ENCODE data around the gene SLC26A3. TPM values are rescaled to one million over a fixed set of nuclear protein-coding genes. Genes with fewer than 3 reads are reported as not detected.
A peak's percentile ranks its signal among the peaks of the same experiment; 100 is the strongest.

The SLC26A3 gene
- total RNA-seq, 1 donor from 2014 or later: not detected

- Histone ChIP-seq H3K9me3 (ENCODE audit: low read depth) (no peaks in the 10 kb centered on the region), H3K36me3 (no peaks in the 10 kb centered on the region), H3K4me2 (no peak overlapping the region), H3K79me2 (ENCODE audit: low read depth) (no peaks in the 10 kb centered on the region), H3F3A (ENCODE audit: low read depth) (no peaks in the 10 kb centered on the region), H3K4me3 (no peak overlapping the region), H3K9ac (no peak overlapping the region), H3K4me1 (no peaks in the 10 kb centered on the region), H3K27ac (no peak overlapping the region), H3K27me3 (no peaks in the 10 kb centered on the region), H4K20me1 (ENCODE audit: low read depth) (no peaks in the 10 kb centered on the region), H2AFZ (replicated peaks) (no peak overlapping the region)
- Mint-ChIP-seq H3K9me3 (peaks cover 1% of the 10 kb centered on the region), H3K4me1 (peaks cover 2% of the 10 kb centered on the region), H3K27me3 (ENCODE audit: insufficient read depth, low read depth) (peaks cover 3% of the 10 kb centered on the region), H3K4me3 (no peak overlapping the region), H3K27ac (no peak overlapping the region), H3K36me3 (no peaks in the 10 kb centered on the region)
- peak; percentile 68 for DNase-seq (ENCODE audit: low spot score)
- peak; percentile 81 for TF ChIP-seq CTCF (IDR thresholded peaks at IDR 0.05)
- TF ChIP-seq EZH2phosphoT487 (IDR thresholded peaks at IDR 0.05): no peak
- TF ChIP-seq EZH2 (IDR thresholded peaks at IDR 0.05): no peak
Measured at GRCh38 chr7:107725138-107725740, 77.8 kb downstream of the SLC26A3 start.

GRCh38 chr7:107723255-107723654 is 79.8 kb downstream of the SLC26A3 start:
- Mint-ChIP-seq H3K4me3 (no peak overlapping the region), H3K9me3 (peaks cover 1% of the 10 kb centered on the region), H3K27ac (no peak overlapping the region), H3K4me1 (peaks cover 2% of the 10 kb centered on the region), H3K27me3 (ENCODE audit: insufficient read depth, low read depth) (peaks cover 4% of the 10 kb centered on the region), H3K36me3 (no peaks in the 10 kb centered on the region)
- Histone ChIP-seq H3K79me2 (ENCODE audit: low read depth) (no peaks in the 10 kb centered on the region), H3K27ac (no peak overlapping the region), H3K36me3 (no peaks in the 10 kb centered on the region), H3F3A (ENCODE audit: low read depth) (no peaks in the 10 kb centered on the region), H3K9ac (no peak overlapping the region), H3K27me3 (no peaks in the 10 kb centered on the region), H3K9me3 (ENCODE audit: low read depth) (no peaks in the 10 kb centered on the region), H2AFZ (replicated peaks) (no peak overlapping the region), H3K4me3 (no peak overlapping the region), H3K4me1 (no peaks in the 10 kb centered on the region), H4K20me1 (ENCODE audit: low read depth) (no peaks in the 10 kb centered on the region), H3K4me2 (no peak overlapping the region)
- no peak for DNase-seq (ENCODE audit: low spot score)
- TF ChIP-seq CTCF (IDR thresholded peaks at IDR 0.05): no peak
- no peak for TF ChIP-seq EZH2 (IDR thresholded peaks at IDR 0.05)
- no peak for TF ChIP-seq EZH2phosphoT487 (IDR thresholded peaks at IDR 0.05)

GRCh38 chr7:107721286-107721685 is 81.7 kb downstream of the SLC26A3 start:
- no peak for TF ChIP-seq EZH2 (IDR thresholded peaks at IDR 0.05)
- no peak for TF ChIP-seq EZH2phosphoT487 (IDR thresholded peaks at IDR 0.05)
- TF ChIP-seq CTCF (IDR thresholded peaks at IDR 0.05): no peak
- H3K9me3 Mint-ChIP-seq: no peaks in the 10 kb centered on the region
- no peak overlapping the region for H3K27ac Mint-ChIP-seq
- no peaks in the 10 kb centered on the region for H3K36me3 ChIP-seq
- H3K79me2 ChIP-seq (ENCODE audit: low read depth): no peaks in the 10 kb centered on the region
- DNase-seq (ENCODE audit: low spot score): no peak
- H2AFZ ChIP-seq (replicated peaks): no peak overlapping the region
- no peak overlapping the region for H3K27ac ChIP-seq
- H3F3A ChIP-seq (ENCODE audit: low read depth): no peaks in the 10 kb centered on the region
- no peaks in the 10 kb centered on the region for H3K4me1 Mint-ChIP-seq
- no peaks in the 10 kb centered on the region for H3K9me3 ChIP-seq (ENCODE audit: low read depth)
- no peak overlapping the region for H3K4me3 ChIP-seq
- H3K27me3 ChIP-seq: no peaks in the 10 kb centered on the region
- peaks cover 4% of the 10 kb centered on the region for H3K27me3 Mint-ChIP-seq (ENCODE audit: insufficient read depth, low read depth)
- no peak overlapping the region for H3K4me3 Mint-ChIP-seq
- H3K4me1 ChIP-seq: no peaks in the 10 kb centered on the region
- no peak overlapping the region for H3K9ac ChIP-seq
- no peaks in the 10 kb centered on the region for H3K36me3 Mint-ChIP-seq
- no peaks in the 10 kb centered on the region for H4K20me1 ChIP-seq (ENCODE audit: low read depth)
- no peak overlapping the region for H3K4me2 ChIP-seq
